NCI-H1417 (cell line): Measurements from ENCODE around the gene LMO7.
A peak's percentile ranks its signal among the peaks of the same experiment; 100 is the strongest.
"Not testable (repeated sequence)": the region's sequence is repeated elsewhere in the genome, so short reads cannot be mapped to it uniquely, and the experiment has no call there.

ENCODE experiments used
- DNase-seq, 3 experiments: peaks; one replicate each; lab custom pipeline; 2025; lab: John Stamatoyannopoulos, UW

LMO7 gene

GRCh38 chr13:75771226-75771625 lies 135.1 kb downstream of the LMO7 start:
- no peak for DNase-seq

- DNase-seq: no peak
These were observed 135.7 kb downstream of the LMO7 start for GRCh38 chr13:75771818-75772217.

- DNase-seq: no peak
These were observed 138.0 kb downstream of the LMO7 start for GRCh38 chr13:75774176-75774575.

DNA sequence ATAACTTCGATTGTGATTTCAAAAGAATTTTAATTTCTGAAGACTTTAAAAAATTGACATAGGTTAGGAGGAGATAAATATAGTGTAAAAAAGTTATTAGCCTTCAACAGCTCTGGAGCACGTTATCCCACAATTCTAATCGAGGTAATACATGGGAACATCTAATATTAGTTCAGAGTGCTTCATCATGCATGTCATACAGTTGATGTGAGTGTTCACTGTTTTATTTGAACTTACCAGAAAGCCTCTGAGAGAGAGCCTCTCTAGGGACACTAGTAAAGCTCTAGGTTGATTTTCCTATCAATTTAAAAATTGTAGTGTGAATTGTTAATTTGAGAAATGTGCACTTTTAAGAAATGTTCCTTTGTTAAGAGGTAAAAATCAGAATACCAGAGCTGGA lies 140.4 kb downstream of the LMO7 start:
- no peak for DNase-seq

DNA sequence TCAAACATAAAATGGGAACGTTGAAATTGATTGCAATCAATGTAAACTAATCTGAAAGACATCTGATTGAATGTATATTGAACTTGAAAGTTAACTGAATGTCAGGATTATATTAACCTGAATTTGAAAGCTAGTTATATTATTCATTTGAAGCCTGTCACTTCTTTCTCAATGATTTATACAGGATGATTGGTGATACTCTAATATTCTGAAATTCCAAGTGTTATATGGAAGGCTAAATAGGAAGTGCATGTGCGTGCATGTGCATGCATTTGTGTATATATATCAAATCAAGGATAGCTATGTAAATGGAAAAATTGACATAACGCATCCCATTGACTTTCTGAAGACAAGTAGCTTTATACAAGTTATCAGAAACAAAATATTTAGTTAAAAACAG lies 143.3 kb downstream of the LMO7 start:
- no peak for DNase-seq

GRCh38 chr13:75780103-75780502 lies 144.0 kb downstream of the LMO7 start:
- not testable (repeated sequence) for DNase-seq

DNA sequence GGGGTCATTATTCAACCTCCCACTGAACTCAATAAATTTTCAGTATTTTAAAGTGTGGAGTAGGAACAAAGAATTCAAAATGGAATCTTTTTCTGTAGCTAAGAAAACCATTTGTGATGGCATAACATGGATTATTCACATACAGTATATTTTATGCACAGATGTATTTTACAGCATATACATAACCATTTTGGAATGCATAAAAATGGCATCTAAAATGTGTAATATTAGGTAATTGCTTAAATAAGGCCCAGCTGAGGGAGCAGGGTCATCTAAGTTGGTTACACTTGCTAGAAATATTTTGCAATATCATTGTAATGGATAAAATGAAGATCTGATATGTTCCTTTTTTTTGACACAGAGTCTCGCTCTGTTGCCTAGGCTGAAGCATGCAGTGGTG lies 146.9 kb downstream of the LMO7 start:
- no peak for DNase-seq

GRCh38 chr13:75784003-75784402 lies 147.9 kb downstream of the LMO7 start:
- peak in 1 of 3 experiments; percentile 30 for DNase-seq

DNA sequence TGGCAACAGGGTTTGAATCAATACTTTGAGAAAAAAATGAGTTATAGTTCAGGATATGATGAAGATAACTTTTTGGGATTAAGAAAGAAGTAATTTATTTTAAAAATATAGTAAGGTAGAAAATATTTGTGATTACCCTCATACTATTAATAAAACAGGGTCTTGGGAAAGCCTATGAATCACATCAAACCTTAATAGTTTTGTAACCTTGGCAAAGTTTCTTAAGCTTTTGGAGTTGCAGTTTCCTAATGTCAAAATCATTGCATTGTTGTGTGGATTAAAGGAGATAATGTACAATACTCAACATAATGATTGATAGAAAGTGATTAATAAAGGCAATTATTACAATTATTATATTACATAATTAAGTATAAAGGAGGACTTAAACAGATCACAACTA lies 149.0 kb downstream of the LMO7 start:
- no peak for DNase-seq

DNA sequence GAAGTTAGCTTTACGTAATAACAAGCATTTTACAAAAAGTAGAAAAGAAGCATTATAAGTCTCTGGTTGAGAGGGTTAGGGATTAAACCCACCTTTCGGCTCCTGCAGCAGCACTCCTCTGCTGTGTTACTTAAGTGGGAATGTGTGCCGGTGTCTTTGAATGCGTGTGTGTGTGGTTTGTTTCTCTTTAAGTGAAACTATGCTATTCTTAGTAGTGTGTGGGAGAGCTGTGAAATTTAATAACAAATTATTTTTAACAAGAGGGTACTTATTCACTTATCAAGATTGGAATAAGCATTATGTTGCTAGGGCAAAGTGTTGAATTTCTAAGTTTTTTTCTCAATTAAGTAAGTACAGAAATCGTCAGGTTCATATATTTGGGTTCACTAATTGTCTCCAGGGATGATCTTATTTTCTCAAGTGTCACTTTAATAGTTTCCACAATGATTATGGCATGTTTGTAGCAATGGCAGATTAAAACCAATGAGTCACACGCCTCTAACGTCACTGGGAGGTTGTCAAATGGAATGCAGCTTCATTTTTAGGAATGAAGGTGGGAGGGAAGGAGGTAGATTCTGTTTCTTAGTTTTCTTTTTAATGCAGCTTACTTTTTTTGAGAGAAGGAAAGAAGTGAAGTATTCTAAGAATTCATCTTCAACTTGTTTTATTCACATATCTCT lies 151.3 kb downstream of the LMO7 start:
- DNase-seq: no peak

GRCh38 chr13:75788481-75788981 lies 152.4 kb downstream of the LMO7 start:
- no peak for DNase-seq

DNA sequence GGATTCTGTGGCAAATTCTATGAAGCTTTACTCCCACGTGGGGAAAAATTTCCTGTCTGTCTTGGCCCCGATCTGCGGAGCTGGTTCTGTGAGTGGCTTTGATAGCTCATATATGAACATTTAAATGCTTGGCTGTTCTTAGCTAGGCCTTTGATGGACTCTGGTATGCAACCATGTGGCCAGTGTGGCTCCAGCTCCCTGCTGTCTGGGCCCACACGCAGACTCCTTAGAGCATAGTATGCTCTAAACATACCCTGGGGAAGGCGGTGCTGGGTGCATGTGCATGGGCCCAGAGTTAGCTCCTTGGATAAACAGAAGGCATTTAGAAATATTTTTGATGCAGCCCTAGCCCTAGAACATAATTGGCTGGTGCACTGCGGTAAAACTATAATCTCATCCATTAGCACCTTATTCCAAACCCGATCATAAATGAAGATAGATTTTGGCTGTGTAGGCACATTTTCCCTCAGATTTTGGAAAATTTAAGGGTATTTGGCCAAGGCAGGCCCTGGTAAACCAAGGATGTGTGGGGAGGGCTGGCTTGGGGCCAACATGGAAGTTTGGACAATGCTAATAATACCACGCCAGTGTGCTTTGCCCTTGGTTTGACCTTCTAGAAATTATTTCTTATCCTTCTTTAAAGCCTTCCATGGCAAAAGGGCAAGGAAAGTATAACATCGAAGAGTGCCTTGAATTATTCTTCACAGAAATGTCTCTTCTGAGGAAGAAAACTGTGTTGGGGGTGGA lies 153.5 kb downstream of the LMO7 start:
- no peak for DNase-seq

DNA sequence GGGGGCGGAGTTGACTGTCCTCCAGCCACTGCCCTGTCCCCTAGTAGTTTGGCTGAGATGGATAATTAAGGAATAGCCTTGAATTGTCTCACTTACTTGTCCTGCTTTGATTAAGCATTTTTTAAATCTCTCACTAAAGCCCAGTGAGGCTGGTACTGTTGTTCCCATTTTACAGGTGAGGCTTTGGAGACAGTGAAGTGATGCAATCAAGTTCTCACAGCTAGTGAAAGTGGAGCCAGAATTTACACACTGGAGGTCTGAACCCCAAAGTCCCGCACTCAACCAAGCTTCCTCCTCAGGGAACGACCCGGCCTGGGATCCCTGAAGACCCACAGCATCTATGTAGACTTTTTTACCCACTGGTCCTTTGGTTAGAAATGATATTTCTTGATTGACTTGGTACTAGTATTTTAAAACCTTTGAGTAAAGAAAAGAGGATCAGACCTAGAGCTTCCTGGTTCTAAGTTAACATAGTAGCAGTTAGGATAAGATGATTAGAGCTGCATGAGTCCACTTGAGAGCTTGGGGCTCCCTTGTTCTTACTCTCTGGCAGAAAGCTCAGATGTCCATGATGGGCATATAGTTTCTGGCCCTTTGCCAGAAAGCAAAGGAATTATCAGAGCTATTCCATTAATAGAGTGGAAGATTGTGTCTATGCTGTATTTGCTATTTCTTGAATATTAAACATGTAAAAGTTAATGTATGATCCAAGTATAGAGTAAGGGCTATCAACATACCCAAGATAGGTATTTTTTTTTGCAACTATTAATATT lies 154.3 kb downstream of the LMO7 start:
- DNase-seq: peak in 1 of 3 experiments; percentile 58

DNA sequence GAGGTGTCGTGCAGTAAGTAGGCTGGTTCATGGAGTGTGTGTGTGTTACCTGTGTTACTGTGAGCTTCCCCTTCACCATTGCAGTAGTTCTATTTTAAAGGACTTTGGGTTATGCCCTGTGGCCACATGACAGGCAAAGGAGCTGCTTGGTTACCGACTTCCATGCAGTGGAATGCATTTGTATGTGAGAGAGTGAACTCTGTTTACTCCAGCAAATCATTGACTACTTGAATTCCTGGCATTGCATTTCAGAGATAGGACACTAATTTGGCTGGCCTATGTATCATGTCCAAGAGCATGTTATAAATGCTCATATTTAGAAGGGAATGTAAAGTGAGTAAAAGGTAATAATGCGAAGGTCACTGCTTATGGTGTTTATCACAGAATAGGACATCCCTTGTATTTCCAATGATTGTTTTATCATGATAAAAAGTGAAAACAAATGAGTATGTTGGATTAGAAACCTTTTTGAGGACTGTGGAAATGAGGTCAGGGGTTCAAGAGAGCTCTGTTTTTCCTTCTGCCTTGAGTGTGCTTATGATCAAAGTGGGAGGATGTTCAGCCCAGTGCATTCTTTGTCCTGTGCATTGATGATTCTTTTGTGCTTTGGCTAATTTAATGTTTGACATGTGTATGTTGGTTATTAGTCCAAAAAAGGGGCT lies 156.5 kb downstream of the LMO7 start:
- no peak for DNase-seq

- DNase-seq: not testable (repeated sequence)
These were observed 157.0 kb downstream of the LMO7 start for GRCh38 chr13:75793188-75793567.

DNA sequence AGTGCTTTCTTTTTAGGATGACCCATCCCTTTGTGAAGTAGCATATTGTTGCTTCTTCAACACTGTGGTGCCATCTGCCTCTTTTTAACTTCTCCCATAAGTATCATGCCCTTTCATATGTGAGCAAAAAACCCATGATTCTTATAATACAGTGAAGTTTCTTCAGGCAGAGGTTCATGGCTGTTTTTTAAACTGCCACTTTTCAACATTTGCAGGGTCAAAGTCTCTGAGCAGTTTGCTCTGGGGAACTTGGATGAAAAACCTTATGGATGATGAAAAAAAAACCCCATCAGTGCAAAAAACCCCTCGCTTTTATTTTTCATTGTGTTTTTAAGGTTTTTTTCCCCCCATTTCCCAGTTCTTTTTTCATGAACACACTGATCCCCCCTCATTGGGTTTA lies 158.5 kb downstream of the LMO7 start:
- DNase-seq: no peak

DNA sequence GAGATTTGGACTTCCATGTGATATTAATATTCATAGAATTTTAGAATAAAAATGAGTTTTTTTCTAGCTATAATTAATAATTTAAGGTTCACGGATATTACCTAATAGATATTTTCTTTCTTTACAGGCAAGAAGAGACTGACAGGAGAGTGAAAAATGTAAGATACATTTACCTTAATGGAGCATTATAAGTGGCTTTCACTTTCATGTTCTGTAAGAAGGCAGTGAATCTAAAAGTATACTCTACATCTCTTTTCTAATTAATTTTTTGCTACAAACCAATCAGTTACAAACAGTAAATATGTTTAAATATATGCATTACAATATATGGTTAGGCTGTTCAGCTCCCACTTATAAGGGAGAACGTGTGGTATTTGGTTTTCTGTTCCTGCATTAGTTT lies 159.1 kb downstream of the LMO7 start:
- DNase-seq: no peak

DNA sequence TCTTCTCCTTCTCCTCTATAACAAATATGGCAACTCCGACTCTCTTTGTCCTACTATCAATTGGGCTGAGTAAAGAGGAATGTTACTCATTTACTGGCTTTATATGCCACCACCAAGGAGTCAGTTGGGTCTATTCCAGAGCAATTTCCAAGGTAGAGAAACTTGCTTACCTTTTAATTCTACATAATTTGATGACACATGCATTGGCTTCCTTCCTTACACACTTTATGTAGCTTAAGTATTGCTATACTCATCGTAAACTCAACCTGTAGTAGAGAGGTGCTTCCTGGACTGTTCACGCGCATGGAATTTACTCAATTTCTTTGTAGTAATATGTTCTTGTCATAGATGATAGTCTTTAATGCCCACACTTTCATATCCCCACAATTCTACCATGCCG lies 160.7 kb downstream of the LMO7 start:
- no peak for DNase-seq

DNA sequence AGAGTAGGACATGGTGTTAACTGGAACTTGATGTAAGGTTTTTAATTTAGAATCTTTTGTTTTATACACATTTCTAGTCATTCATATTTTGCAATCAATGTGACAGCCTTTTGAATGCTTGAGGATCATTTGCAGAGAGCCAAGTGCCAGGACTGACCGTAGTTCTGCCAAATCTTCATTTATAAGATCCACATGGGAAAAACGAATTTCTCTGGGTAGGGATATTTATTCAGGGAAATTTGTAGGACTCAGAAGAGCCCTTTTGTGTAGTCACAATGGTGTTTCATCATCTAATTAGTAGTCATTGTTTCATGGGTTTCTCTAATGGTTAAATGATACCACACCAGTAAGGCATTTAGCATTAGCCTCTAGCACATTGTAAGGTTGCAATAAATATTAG lies 161.1 kb downstream of the LMO7 start:
- no peak for DNase-seq

DNA sequence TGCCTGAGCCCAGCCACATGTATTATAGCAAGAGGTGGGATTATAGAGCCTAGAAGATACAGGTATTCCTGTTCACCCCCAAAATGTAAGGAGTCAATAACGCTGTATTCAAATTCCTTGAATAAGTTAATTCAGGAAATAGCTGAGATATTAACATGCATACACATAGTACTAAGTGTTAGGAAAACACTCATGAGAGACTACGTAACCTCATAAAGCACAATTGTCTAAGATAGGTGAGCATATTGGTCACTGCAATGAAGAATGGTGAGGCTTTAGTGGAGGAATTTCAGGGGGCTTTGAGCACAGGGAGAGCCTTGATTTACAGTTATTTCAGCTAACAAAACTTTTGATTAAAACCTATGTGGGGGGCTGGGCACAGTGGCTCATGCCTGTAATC lies 161.6 kb downstream of the LMO7 start:
- no peak for DNase-seq

DNA sequence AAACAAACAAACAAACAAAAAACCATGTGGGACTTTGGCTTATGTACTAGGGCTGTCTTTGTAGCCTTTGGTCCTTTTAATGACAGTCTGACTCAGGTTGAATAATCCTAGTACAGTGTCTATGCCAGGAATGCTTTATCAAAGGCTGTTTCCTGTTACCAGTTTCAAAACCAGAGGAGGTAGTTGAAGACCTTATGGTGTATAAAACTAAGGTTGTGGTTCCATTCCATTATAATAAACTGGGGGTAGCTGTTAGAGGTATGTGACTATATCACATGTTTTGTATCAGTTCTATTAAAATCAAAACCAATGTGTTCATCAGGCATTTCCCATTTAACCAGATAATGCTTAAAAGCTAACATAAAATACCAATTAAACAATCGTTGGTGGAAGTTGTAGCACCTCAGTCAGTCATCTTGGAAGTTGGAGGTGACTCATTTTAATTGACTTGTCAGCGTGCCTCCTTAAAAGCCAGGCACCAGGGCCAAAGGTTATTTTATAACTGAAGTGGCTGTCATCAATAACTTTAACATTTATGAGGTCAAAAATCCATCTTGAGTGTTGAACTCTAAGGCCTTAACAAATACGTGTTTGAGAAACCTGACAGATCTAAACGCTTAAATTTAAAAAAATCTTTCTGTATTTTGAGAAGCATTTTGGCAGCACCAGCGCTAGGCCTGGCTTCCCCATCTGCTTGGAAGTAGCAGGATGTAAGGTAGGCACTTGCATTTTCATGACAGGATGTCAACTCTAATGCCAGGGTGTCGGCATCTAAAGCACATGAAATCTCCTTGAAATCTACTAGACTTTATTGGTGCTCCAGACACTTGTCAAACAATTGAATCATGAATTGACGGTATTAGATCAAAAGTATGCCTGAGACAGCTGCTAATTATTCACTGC lies 162.5 kb downstream of the LMO7 start:
- DNase-seq: no peak
